GM06990 (cell line): ENCODE results near the gene CACNB1.

ENCODE experiments used
- DNase-seq: peaks from one replicate; pipeline ENCODE4 v3.0.0-alpha.2; 2011; ENCODE audit not compliant: insufficient read length; ENCODE audit errors: extremely low read depth
- H3K27me3 ChIP-seq: replicated peaks from 2 replicates; pipeline ENCODE4 v1.6.0; 2011; ENCODE audit warnings: low read length; ENCODE audit not compliant: control insufficient read depth, insufficient read depth
- H3K36me3 ChIP-seq: 2 replicates; pipeline ENCODE4 v1.5.1; 2011; ENCODE audit warnings: low read length; ENCODE audit not compliant: control insufficient read depth, insufficient read depth
- H3K4me3 ChIP-seq: replicated peaks from 2 replicates; pipeline ENCODE4 v1.5.1; 2011; ENCODE audit warnings: low read depth, mild to moderate bottlenecking, control low read depth, low read length
- TF ChIP-seq, protein P1 (sequence below): IDR thresholded peaks from 2 replicates; pipeline ENCODE4 v1.5.1; 2011; ENCODE audit warnings: low read length, control low read depth, mild to moderate bottlenecking, inconsistent platforms; ENCODE audit not compliant: insufficient read depth, poor library complexity, severe bottlenecking

Gene CACNB1

DNA sequence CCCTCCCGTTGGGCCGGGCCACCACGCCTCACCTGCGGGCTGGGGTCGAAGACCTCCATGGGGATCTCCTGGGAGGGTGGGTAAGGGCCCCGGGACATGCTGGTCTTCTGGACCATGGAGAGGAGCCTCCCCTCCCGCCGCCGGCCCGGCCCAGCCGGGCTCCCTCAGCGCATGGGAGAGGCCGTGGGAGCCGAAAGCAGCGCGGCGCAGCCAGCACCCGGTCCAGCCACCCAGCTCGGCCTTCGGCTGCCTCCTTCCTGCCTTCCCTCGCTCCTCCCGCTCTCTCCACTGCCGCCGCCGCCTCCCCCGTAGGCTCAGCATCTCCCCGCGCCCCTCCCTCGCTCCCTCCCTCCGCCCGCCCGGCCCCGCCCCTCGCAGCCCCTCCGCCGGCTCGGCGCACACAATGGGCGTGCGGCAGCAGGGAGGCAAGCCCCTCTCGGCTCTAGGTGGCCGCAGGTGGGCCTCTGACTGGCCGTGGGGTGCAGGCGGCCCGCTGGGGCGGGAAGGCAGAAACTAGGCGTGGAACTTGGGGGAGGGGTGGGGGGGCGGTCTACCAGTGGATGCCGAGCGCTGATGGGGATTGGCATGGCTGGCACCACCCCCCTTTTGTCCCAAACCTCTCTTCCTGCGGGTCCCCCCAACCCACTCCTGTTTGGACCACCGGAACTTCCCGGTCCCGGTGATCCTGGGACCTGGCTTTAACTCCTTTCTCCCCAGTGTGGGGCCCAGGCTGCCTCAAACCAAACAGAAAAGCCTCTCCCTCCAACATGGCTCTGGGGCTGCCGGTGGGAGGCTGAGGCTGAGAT lies at the start of gene CACNB1:
TSS of gene CACNB1 (minus strand) at position 290 of the 806 bp plus-strand sequence. CDS start at position 116, 174 bp downstream.
- Histone ChIP-seq H3K36me3 (peaks cover 14% of the 10 kb centered on the region), H3K27me3 (no peaks in the 10 kb centered on the region), H3K4me3 (peak within 1 kb of the TSS; percentile 79)
- TF ChIP-seq, protein P1, sequence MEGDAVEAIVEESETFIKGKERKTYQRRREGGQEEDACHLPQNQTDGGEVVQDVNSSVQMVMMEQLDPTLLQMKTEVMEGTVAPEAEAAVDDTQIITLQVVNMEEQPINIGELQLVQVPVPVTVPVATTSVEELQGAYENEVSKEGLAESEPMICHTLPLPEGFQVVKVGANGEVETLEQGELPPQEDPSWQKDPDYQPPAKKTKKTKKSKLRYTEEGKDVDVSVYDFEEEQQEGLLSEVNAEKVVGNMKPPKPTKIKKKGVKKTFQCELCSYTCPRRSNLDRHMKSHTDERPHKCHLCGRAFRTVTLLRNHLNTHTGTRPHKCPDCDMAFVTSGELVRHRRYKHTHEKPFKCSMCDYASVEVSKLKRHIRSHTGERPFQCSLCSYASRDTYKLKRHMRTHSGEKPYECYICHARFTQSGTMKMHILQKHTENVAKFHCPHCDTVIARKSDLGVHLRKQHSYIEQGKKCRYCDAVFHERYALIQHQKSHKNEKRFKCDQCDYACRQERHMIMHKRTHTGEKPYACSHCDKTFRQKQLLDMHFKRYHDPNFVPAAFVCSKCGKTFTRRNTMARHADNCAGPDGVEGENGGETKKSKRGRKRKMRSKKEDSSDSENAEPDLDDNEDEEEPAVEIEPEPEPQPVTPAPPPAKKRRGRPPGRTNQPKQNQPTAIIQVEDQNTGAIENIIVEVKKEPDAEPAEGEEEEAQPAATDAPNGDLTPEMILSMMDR = no peak
- DNase-seq = peak; percentile 74

DNA sequence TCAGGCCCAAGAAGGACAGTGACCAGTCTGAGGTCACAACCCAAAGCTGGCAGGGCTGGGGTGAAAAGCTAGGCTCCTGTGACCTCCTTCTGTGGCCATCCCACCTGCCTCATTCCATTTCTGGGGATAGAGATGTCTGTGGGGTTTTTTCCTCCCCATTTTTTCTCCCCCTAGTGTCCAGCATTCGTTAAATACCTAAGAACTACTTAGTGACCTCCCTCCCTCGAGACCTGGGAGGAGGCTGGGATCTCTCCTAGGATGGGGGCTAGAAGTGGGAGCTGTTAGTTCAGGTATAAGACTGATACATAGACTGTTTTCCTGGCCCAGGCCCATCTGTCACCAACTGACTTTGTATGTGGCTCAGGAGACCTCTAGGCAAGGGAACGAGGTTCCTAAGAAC lies 48.8 kb upstream of the CACNB1 start:
- no peak for DNase-seq
- TF ChIP-seq, protein P1 = no peak

DNA sequence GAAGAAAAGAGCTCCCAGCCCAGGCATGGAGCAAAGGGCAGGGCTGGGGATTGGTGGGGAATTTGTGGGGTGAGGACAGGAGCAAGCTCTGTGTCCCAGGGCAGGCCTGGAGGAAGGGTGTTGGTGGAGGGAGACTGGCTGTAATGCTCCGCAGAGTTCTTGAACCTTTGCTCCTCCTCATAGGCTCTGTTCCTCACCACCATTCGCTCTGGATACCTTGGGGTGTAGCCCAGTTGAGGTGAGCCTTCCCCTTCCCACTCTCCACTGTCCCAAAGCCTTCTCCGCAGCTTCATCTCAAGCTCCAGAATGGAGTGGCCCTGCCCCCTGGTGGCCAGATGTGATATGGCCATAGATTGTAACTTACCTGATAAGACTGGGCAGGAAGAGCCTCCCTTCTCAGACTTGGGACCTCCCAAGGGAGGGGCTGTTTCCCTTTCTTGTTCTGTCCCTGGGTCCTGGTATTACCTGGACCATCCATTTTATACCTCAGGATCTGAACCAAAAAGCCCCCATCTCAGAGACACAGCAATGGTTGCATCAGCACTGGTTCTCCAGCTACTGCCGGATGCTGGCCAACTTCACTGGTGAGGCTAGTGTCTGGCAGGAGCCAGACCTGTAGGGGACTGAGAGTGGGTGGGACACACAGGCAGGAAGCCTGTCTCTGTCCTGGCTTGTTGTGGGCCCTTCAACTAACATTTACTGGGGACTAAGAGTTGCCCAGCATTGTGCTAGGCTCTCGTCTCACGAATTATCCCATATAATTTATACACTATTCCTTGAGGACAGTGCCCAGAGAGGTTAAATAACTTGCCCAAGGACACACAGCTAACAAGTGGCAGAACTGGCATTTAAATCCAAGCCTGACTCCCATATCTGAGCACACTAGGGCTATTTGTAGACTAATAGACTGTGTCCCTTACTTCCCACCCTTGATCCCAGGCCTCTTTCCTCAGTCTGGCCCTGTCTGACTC lies 47.4 kb upstream of the CACNB1 start:
- TF ChIP-seq, protein P1 = peak; percentile 92

More for the DNA sequence above, 48.8 kb upstream of the CACNB1 start:
- H3K36me3 ChIP-seq = no peaks in the 10 kb centered on the region
- no peaks in the 10 kb centered on the region for H3K27me3 ChIP-seq
- H3K4me3 ChIP-seq = no peak overlapping the region

DNA sequence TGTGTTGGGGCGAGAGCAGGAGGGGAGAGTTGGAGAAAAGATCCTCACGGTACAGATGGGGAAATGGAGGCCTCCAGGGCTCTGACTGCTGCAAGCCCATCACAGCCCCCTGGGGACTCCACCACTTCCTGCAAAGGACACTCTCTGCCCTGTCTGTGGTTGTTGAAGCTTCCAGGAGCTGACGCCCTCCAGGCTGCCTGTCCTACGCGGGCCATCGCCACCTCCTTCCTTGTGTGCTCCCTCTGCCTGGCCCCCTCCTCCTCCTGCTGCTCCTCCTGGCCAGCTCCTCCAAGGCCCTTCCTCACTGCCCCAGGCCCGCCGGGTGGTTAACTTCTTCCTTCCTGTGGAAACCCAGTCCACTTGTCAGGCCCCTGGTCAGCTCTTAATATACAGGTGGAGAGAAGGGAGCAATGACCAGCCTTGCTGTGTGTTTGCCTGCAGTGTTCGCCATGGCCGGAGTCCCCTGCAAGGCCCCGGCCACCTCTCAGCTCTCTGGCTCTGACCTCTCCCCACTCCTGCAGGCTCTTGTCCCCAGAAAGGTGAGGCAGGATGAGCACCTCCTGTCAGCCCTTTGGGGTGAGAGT lies 46.6 kb upstream of the CACNB1 start:
- H3K4me3 ChIP-seq = no peak overlapping the region
- TF ChIP-seq, protein P1 = no peak
- H3K27me3 ChIP-seq = no peaks in the 10 kb centered on the region
- DNase-seq = peak; percentile 41
- H3K36me3 ChIP-seq = no peaks in the 10 kb centered on the region

More for the DNA sequence above, 47.4 kb upstream of the CACNB1 start:
- no peak overlapping the region for H3K4me3 ChIP-seq
- peak; percentile 50 for DNase-seq
- H3K36me3 ChIP-seq = no peaks in the 10 kb centered on the region
- no peaks in the 10 kb centered on the region for H3K27me3 ChIP-seq

DNA sequence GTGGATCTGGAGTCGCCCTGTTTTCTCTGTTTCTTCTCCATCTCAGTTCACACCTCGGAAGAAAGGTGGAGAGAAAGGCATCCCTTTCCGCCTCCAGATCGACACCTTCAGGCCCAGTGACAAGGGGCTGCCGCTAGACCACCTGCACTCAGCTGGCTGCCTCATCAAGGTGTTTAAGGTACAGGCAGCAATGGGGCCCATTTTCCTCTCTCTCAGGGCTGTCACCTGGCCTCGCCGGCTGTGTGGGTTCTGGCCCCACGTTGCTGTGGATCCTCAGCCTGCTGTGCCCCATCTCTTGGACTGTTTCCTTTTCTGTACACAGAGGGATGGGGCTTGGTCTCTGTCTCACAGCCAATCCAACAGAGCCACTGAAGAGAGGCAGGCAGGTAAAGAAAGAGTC lies 45.7 kb upstream of the CACNB1 start:
- TF ChIP-seq, protein P1 = no peak
- DNase-seq = no peak
- Histone ChIP-seq H3K4me3 (no peak overlapping the region), H3K27me3 (no peaks in the 10 kb centered on the region), H3K36me3 (no peaks in the 10 kb centered on the region)
